ENCODE measurements around the gene NRP1. TPM values are rescaled to one million over a fixed set of nuclear protein-coding genes. Genes with fewer than 3 reads are reported as not detected.
A peak's percentile ranks its signal among the peaks of the same experiment; 100 is the strongest.

The NRP1 gene
- total RNA-seq, 1 donor from 2014 or later = 209 TPM

GRCh38 chr10:33192190-33192589 lies 142.3 kb downstream of the NRP1 start:
- DNase-seq (ENCODE audit: extremely low read depth, low read depth, low spot score) = no peak

DNA sequence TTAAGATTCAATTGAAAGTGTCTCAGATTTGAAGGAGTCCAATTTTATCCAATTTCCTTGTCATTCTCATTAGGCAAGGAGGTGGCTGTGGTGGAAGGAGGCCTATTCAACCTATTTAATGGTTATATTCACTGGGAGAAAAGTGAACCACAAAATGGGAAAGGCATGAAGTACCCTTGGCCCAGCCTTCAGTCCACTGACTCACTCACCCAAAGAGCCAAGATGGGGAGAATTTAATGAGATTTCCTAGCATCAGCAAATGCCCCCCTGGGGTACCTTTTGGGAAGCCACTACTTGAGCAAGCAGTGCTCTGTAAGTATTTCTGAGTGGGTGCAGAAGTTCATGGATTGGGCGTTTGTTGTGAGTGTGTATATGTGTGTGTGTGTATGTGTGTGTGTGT lies 144.1 kb downstream of the NRP1 start:
- no peak for DNase-seq (ENCODE audit: extremely low read depth, low read depth, low spot score)

- no peak for DNase-seq (ENCODE audit: extremely low read depth, low read depth, low spot score)
Observed at GRCh38 chr10:33189808-33190207, 144.7 kb downstream of the NRP1 start.

- DNase-seq (ENCODE audit: extremely low read depth, low read depth, low spot score) = no peak
Observed at GRCh38 chr10:33189363-33189762, 145.1 kb downstream of the NRP1 start.

- no peak for DNase-seq (ENCODE audit: extremely low read depth, low read depth, low spot score)
Observed at GRCh38 chr10:33187427-33187999, 147.0 kb downstream of the NRP1 start.

DNA sequence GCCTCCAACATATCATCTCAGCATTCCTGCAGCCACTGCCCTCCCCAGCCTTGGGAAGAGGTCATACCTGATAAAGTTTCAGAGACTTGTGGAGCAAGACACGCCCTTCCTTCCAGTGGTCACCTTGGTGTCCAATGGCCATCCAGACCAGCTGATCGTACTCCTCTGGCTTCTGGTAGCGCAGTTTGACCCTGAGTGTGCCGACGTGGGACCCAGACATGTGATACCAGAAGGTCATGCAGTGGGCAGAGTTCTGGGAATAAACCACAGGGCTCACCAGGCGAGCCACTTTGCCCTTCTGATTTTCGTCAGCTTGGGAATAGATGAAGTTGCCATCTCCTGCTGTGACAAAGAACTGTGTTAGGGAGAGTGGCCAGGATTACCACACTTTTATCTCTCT lies 148.3 kb downstream of the NRP1 start:
- no peak for DNase-seq (ENCODE audit: extremely low read depth, low read depth, low spot score)

GRCh38 chr10:33183655-33184054 lies 150.8 kb downstream of the NRP1 start:
- no peak for DNase-seq (ENCODE audit: extremely low read depth, low read depth, low spot score)

DNA sequence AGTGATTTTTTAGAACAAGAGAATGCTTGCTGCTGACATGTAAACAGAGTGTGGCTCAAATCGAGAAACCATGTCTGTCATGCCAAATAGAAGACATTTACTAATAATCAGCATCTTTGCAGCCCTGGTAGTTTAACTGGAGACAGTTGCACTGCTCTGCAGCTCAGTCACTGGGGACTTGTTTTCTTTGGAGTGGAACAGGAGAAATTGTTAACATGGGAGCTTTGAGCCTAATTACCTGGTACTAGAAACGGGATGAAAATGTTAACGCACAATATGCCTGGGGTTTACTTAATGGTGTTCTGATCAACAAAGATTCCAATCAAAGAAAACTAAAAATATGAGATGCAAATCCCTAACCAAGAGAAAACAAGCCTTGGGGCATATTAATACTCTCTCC lies 153.5 kb downstream of the NRP1 start:
- DNase-seq (ENCODE audit: extremely low read depth, low read depth, low spot score) = no peak

- no peak for DNase-seq (ENCODE audit: extremely low read depth, low read depth, low spot score)
Observed at GRCh38 chr10:33180390-33180789, 154.1 kb downstream of the NRP1 start.

DNA sequence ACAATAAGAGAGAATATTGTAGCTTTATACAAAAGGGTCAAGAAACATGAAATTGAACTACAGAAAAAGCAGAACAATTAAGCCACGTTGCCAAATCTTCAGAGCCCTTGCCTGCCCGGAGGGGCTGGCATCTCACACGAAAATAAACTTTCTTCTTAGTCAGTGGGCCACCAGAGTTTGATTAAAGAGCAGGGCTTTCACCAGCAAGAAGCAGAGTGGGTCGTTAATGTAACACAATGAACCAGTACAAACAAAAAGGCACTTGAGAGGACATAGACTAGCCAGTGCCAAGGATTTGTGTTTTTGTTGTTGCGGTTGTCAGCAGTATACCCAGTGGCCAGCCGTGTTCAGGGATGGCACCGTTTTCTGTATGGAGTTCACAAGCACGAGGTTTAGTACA lies 155.4 kb downstream of the NRP1 start:
- no peak for DNase-seq (ENCODE audit: extremely low read depth, low read depth, low spot score)

- DNase-seq (ENCODE audit: extremely low read depth, low read depth, low spot score) = no peak
Observed at GRCh38 chr10:33178026-33178755, 156.3 kb downstream of the NRP1 start.

DNA sequence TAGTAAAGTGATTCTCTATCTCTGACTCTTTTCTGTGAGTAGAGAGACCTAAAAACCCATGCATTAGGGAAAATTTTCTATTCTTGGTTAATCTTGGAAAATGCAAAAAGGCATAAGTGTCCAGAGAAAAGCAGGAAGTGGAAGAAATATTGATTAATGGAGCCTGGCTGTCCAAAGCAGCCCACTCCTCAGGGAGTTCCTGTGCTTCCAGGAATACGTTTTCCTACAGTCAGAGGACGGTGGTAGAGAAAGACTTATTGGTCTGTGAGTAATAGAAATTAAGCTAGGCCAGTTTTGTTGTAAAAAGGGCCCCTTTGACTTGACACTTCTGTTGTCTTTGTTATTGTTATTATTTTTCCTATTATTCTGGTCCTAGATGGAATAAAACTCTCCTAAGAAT lies 157.8 kb downstream of the NRP1 start:
- no peak for DNase-seq (ENCODE audit: extremely low read depth, low read depth, low spot score)

- no peak for DNase-seq (ENCODE audit: extremely low read depth, low read depth, low spot score)
Observed at GRCh38 chr10:33174674-33175434, 159.6 kb downstream of the NRP1 start.

GRCh38 chr10:33165911-33166310 lies 168.6 kb downstream of the NRP1 start:
- no peak for DNase-seq (ENCODE audit: extremely low read depth, low read depth, low spot score)

DNA sequence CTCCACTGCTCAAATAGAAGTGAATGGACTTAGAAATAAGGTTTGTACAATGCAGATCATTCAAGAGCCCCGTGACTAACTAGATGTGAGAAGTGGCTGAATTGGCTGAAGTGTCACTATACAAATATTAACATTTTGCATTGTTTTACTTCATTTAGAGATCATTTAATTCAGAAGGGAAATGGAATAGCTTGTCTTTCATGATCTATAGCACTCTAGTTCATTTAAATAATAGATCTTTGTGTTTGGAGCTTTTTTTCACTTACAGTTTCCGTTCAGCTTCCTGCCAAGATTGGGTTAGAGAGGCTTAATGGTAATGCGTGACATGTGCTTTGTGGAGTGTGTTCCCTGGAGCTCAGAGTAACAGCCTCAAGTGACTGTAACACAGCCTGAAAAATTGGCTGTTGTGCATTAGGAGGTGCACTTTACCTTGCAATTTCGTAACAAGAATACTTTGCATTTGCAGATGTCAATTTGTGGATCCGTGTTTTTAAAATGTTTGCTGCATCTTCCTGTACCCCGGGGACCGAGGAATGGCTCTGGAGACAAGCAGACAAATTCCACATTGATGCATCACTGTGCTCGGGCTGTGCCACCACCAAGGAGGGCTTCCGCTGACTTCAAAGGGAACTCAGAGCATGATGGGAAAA lies 170.3 kb downstream of the NRP1 start:
- peak; percentile 36 for DNase-seq (ENCODE audit: extremely low read depth, low read depth, low spot score)

DNA sequence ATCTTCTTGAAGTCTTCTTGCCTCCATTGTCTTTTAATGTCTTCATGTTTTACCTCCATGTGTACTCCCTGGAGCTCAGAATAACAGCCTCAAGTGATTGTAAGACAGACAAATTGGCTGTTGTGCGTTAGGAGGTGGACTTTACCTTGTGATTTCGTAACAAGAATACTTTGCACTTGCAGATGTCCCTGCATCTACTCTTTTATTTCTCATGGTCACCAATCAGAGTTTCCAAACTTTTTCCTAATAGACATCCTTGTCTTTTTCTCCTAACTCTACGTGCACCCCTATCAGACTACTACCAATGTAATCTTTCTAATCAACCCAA lies 172.3 kb downstream of the NRP1 start:
- DNase-seq (ENCODE audit: extremely low read depth, low read depth, low spot score) = no peak

DNA sequence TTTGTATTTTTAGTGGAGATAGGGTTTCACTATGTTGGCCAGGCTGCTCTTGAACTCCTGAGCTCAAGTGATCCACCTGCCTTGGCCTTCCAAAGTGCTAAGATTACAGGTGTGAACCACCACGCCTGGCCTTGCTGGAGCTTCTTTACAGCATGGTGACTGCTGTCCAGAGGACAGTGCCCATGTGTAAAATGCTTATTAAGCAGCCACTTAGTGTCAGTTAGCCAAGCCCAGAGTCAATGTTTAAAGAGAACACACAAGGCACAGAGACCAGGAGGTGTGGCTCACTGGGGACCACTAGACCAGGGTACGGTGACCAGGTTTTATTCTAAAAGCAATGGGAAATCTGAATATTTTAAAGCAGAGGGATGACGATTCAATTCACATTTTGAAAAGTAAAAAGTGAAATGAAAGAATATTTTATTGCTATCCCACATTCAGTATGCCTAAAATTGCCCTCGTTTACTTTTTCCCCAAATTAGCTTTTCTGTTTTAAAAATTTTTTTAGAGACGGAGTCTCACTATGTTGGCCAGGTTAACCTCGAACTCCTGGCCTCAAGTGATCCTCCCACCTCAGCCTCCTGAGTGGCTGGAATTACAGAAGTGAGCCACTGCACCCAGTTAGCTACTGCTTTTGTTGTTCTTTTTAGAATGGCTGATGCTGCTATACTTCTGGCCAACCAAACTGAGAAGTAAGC lies 172.8 kb downstream of the NRP1 start:
- DNase-seq (ENCODE audit: extremely low read depth, low read depth, low spot score) = no peak

GRCh38 chr10:33160151-33160550 lies 174.3 kb downstream of the NRP1 start:
- no peak for DNase-seq (ENCODE audit: extremely low read depth, low read depth, low spot score)

DNA sequence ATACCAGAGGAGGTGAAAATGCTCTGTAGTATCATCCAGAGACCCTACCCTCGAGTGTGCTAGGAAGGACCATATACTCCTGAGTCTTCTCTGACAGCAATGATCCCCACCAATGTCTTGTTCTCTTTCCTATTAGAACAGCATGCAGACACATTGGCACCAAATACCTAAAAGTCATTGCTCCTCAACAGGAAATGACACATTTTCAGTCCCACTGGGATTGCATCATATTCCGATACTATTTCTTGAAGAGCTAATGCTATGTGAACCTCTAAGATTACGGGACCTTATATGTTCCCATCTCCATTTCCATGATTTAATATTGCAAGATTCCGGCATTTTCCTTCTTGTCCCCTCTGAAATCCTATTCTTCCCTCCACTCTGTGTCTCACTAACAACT lies 177.4 kb downstream of the NRP1 start:
- no peak for DNase-seq (ENCODE audit: extremely low read depth, low read depth, low spot score)

DNA sequence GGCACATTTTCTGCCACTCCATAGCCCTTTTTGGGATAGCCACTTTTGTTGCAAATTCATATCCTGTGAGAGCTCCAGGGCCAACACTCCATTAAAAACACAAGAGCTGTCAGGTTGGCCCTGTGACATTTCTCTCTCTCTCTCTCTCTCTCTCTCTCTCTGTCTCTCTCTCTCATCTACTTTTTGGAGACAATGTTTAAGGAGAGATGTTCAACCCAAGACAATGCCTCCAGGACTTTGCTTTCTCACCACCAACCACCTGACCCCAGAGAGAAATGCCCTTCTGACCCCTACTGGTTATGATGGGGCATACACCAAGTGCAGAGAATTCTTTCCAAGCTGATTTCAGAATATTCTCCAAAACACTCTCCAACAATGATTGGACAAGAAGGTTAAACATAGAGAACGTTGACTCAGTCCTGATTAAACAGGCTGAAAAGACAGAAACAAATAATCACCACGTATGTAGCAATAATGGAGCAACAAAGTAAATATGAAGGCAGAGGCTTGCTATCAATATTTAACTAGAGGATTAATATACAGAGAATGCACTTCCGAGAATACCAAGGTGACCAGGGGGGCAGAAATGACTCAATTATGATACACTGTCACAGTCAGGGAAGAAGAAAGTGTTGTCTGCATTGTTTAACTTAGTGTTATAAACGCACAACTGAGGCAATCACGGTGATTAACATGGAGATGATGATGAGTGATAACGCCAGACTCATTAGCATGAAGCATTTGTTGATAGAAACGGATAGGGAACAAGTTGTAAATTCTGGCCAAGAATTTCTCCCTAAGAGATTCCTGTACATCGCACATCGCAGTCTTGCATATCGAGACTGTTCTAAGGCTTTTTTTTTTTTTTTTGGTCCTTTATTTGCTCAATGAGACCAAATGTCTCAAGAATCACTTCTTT lies 178.5 kb downstream of the NRP1 start:
- DNase-seq (ENCODE audit: extremely low read depth, low read depth, low spot score) = no peak
